HCT116 (cell line): ENCODE data around the gene WRAP53. TPM values are rescaled to one million over a fixed set of nuclear protein-coding genes. Genes with fewer than 3 reads are reported as not detected.
A peak's percentile ranks its signal among the peaks of the same experiment; 100 is the strongest.

Experiments
- ATAC-seq: fragments of 200-7000 bp; cut with Tn5 transposase; 2 replicates; pipeline ENCODE4 v1.9.1; 2020; ENCODE audit warnings: mild to moderate bottlenecking, moderate library complexity
- BruUV-seq: library from RNA; stranded (reverse); fragments of 400-500 nt; replicated peaks from 2 replicates; lab custom pipeline; 2021; lab: Mats Ljungman, UMichigan
- CTCF ChIA-PET: fragments of 300-600 bp; sonication (Branson Sonifier 250); formaldehyde crosslinking; loops from one replicate; lab custom pipeline; 2021; ENCODE audit warnings: antibody characterized with exemption; lab: Charles Lee
- POLR2A ChIA-PET: fragments of 300-600, 350-600 bp; sonication (Branson Sonifier 250); formaldehyde crosslinking; loops from one replicate; lab custom pipeline; 2021; ENCODE audit warnings: antibody characterized with exemption; lab: Charles Lee
- RAD21 ChIA-PET, 2 experiments: fragments of 300-600 bp; sonication (Branson Sonifier 250); formaldehyde crosslinking; loops; one replicate each; lab custom pipeline; 2023; ENCODE audit warnings: low total read pairs in 2 of 2; ENCODE audit not compliant: uncharacterized antibody in 2 of 2, unreplicated experiment in 2 of 2, low non-redundant PET in 1 of 2; lab: Charles Lee
- DNase-seq: peaks from one replicate; pipeline ENCODE4 v3.0.0-alpha.2; 2010; ENCODE audit warnings: low read depth, low spot score
- H2AFZ ChIP-seq: fragments of 200-600 bp; shearing (Covaris generic), sonication (generic); 2 replicates; pipeline ENCODE4 v1.6.1; 2017; ENCODE audit warnings: low read depth, mixed run types, mixed read lengths, antibody characterized with exemption, low read length; ENCODE audit not compliant: poor library complexity, severe bottlenecking
- H3K27ac ChIP-seq: 2 replicates; pipeline ENCODE4 v1.5.1; 2012; ENCODE audit warnings: low read depth, low read length
- H3K27me3 ChIP-seq: fragments of 200-600 bp; sonication (generic); 2 replicates; pipeline ENCODE4 v1.6.1; 2016; ENCODE audit warnings: mixed run types, low read length, mixed read lengths; ENCODE audit not compliant: insufficient read depth
- H3K36me3 ChIP-seq, 2 experiments: fragments of 200-500 bp in 1 of 2; fragments of 200-600 bp in 1 of 2; sonication (Bioruptor generic) in 1 of 2; sonication (generic) in 1 of 2; 2 replicates each; pipeline versions ENCODE4 v1.5.1 to v1.6.1; 2014 to 2016; ENCODE audit warnings: low read length in 2 of 2, inconsistent platforms in 1 of 2, mixed read lengths in 1 of 2, mixed run types in 1 of 2; ENCODE audit not compliant: insufficient read depth in 2 of 2, control insufficient read depth in 1 of 2
- H3K4me1 ChIP-seq, 2 experiments: fragments of 200-600 bp in 1 of 2; sonication (generic) in 1 of 2; 2 replicates each; pipeline versions ENCODE4 v1.5.1 to v1.6.1; 2012 to 2017; ENCODE audit warnings: low read length in 2 of 2, inconsistent platforms in 1 of 2, mild to moderate bottlenecking in 1 of 2, mixed read lengths in 1 of 2, mixed run types in 1 of 2, moderate library complexity in 1 of 2; ENCODE audit not compliant: insufficient read depth in 2 of 2, control insufficient read depth in 1 of 2
- H3K4me2 ChIP-seq: fragments of 200-600 bp; sonication (generic); 2 replicates; pipeline ENCODE4 v1.6.1; 2017; ENCODE audit warnings: mixed run types, low read length, mixed read lengths
- H3K4me3 ChIP-seq, 2 experiments: fragments of 200-600 bp in 1 of 2; sonication (generic) in 1 of 2; replicated peaks in 1 of 2; 2 replicates each; pipeline ENCODE4 v1.5.1; 2011 to 2016; ENCODE audit warnings: low read length in 2 of 2, control low read depth in 1 of 2, low read depth in 1 of 2, mild to moderate bottlenecking in 1 of 2, mixed read lengths in 1 of 2, mixed run types in 1 of 2
- H3K79me2 ChIP-seq: fragments of 200-600 bp; sonication (generic); 2 replicates; pipeline ENCODE4 v1.6.1; 2017; ENCODE audit warnings: mild to moderate bottlenecking, mixed run types, low read length, moderate library complexity, mixed read lengths; ENCODE audit not compliant: insufficient read depth
- H3K9ac ChIP-seq: fragments of 200-600 bp; sonication (generic); 2 replicates; pipeline ENCODE4 v1.6.1; 2016; ENCODE audit warnings: low read length, mixed read lengths
- H3K9me2 ChIP-seq: fragments of 200-600 bp; sonication (generic), shearing (Covaris generic); 2 replicates; pipeline ENCODE4 v1.6.1; 2017; ENCODE audit warnings: mixed run types, mild to moderate bottlenecking, moderate library complexity; ENCODE audit not compliant: insufficient read depth
- H3K9me3 ChIP-seq, 2 experiments: fragments of 200-500 bp in 1 of 2; fragments of 200-600 bp in 1 of 2; sonication (Bioruptor generic) in 1 of 2; sonication (generic) in 1 of 2; 2 replicates each; pipeline ENCODE4 v1.6.1; 2014 to 2017; ENCODE audit warnings: low read length in 2 of 2, mixed read lengths in 2 of 2, inconsistent platforms in 1 of 2, low read depth in 1 of 2, mild to moderate bottlenecking in 1 of 2, mixed run types in 1 of 2, moderate library complexity in 1 of 2; ENCODE audit not compliant: control insufficient read depth in 1 of 2, insufficient read depth in 1 of 2
- H4K20me1 ChIP-seq: fragments of 200-600 bp; sonication (generic), shearing (Covaris generic); 2 replicates; pipeline ENCODE4 v1.6.1; 2017; ENCODE audit warnings: mixed run types, mild to moderate bottlenecking, moderate library complexity; ENCODE audit not compliant: insufficient read depth
- CBX3 ChIP-seq: IDR thresholded peaks from 2 replicates; pipeline ENCODE4 v1.6.1; 2012; ENCODE audit warnings: low read depth
- CEBPB ChIP-seq: IDR thresholded peaks from 2 replicates; pipeline ENCODE4 v1.6.1; 2012; ENCODE audit warnings: low read depth
- EGR1 ChIP-seq: IDR thresholded peaks from 2 replicates; pipeline ENCODE4 v1.6.1; 2012; ENCODE audit warnings: low read depth
- ELF1 ChIP-seq: IDR thresholded peaks from 2 replicates; pipeline ENCODE4 v1.6.1; 2012; ENCODE audit warnings: low read depth, borderline replicate concordance
- EZH2 ChIP-seq: fragments of 200-600 bp; sonication (generic); IDR thresholded peaks from 2 replicates; pipeline ENCODE4 v1.6.1; 2017; ENCODE audit warnings: antibody characterized with exemption, mixed run types
- EZH2phosphoT487 ChIP-seq: fragments of 200-600 bp; IDR thresholded peaks from 2 replicates; pipeline ENCODE4 v1.6.1; 2018; ENCODE audit warnings: antibody characterized with exemption, borderline replicate concordance
- FOSL1 ChIP-seq: IDR thresholded peaks from 2 replicates; pipeline ENCODE4 v1.6.1; 2012; ENCODE audit warnings: low read depth
- JUND ChIP-seq: IDR thresholded peaks from 2 replicates; pipeline ENCODE4 v1.6.1; 2012
- POLR2A ChIP-seq: IDR thresholded peaks from 2 replicates; pipeline ENCODE4 v1.7.0; 2011; ENCODE audit warnings: borderline replicate concordance; ENCODE audit not compliant: insufficient read depth, insufficient read length; ENCODE audit errors: extremely low read depth
- POLR2AphosphoS5 ChIP-seq: IDR thresholded peaks from 2 replicates; pipeline ENCODE4 v1.6.1; 2011; ENCODE audit warnings: mild to moderate bottlenecking, low read depth, low read length, moderate library complexity
- RAD21 ChIP-seq: IDR thresholded peaks from 2 replicates; pipeline ENCODE4 v1.6.1; 2012; ENCODE audit warnings: low read depth, mild to moderate bottlenecking
- SP1 ChIP-seq: IDR thresholded peaks from 2 replicates; pipeline ENCODE4 v1.6.1; 2012; ENCODE audit warnings: low read depth
- SRF ChIP-seq: IDR thresholded peaks from 2 replicates; pipeline ENCODE4 v1.6.1; 2012; ENCODE audit warnings: low read depth
- TCF7L2 ChIP-seq: IDR thresholded peaks from 2 replicates; pipeline ENCODE4 v1.7.0; 2011; ENCODE audit warnings: borderline replicate concordance, inconsistent platforms; ENCODE audit not compliant: insufficient read depth, insufficient read length; ENCODE audit errors: extremely low read depth
- YY1 ChIP-seq: IDR thresholded peaks from 2 replicates; pipeline ENCODE4 v1.6.1; 2011; ENCODE audit warnings: low read length, low read depth, moderate library complexity, mild to moderate bottlenecking; ENCODE audit not compliant: insufficient replicate concordance; ENCODE audit errors: extremely low read depth
- ZFX ChIP-seq: fragments of 450-650 bp; IDR thresholded peaks from 2 replicates; pipeline ENCODE4 v1.6.1; 2017
- ZNF274 ChIP-seq: fragments of 200-500 bp; sonication (Bioruptor generic); IDR thresholded peaks from 2 replicates; pipeline ENCODE4 v1.6.1; 2014; ENCODE audit warnings: mild to moderate bottlenecking, low read depth, low read length, inconsistent platforms
- intact Hi-C: fragments of 100-400 bp; cut with micrococcal nuclease; formaldehyde crosslinking; loops from 2 replicates; pipeline ENCODE4 v1.10.0; 2022
- total RNA-seq: library from RNA; stranded (reverse); gene quantifications from one replicate; pipeline ENCODE4 v1.2.1, GENCODE V29; 2021; ENCODE audit not compliant: unreplicated experiment
- TF ChIP-seq, protein P1 (sequence below): IDR thresholded peaks from 2 replicates; pipeline ENCODE4 v1.6.1; 2012
- TF ChIP-seq, protein P2 (sequence below): IDR thresholded peaks from 2 replicates; pipeline ENCODE4 v1.6.1; 2012; ENCODE audit warnings: low read depth
- TF ChIP-seq, protein P3 (sequence below): IDR thresholded peaks from 2 replicates; pipeline ENCODE4 v1.6.1; 2011; ENCODE audit warnings: mild to moderate bottlenecking, low read length, moderate library complexity; ENCODE audit not compliant: insufficient replicate concordance; ENCODE audit errors: extremely low read depth
- TF ChIP-seq, protein P4 (sequence below): IDR thresholded peaks from 2 replicates; pipeline ENCODE4 v1.6.1; 2012

Gene WRAP53
- total RNA-seq, 1 experiment from 2014 or later = 28.8 TPM

DNA sequence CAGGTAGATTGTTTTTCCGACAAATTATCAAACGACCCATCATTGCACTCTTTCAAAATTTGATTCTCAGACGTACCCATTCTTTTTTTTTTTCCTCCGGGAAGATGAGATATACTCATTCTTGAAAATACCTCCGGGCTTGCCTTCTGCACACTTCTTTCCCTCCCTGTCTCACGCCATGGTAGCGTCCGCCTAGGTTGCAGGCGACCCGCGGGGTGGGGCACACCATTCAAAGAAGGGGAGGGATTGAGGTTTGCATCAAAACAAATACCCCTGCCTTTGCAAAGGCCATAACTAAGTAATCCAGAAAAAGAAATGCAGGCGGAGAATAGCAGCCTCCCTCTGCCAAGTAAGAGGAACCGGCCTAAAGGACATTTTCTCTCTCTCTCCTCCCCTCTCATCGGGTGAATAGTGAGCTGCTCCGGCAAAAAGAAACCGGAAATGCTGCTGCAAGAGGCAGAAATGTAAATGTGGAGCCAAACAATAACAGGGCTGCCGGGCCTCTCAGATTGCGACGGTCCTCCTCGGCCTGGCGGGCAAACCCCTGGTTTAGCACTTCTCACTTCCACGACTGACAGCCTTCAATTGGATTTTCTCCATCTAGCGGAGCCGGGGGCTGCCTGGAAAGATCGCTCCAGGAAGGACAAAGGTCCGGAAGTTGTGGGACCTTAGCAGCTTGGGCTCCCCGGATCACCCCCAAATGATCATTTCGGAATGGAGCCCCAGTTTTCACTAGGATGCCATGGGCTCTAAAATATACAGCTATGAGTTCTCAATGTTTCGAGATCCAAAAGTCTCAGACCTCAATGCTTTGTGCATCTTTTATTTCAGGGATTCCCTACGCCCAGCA, 1.8 kb upstream of the WRAP53 start:
- ChIA-PET CTCF (interaction anchor here (1.1 to 3.6 kb wide), 10 partner anchors 7 to 641 kb away, joined by 3 to 54 read pairs (median 7); partner anchors contain the start of genes DNAH2, FXR2, MPDU1 and SAT2), POLR2A (interaction anchor here (0.6 to 3.4 kb wide), 29 partner anchors 17 to 487 kb away, joined by 3 to 37 read pairs (median 4); partner anchors contain the start of genes CD68, EFNB3, FXR2 and MPDU1), RAD21 (interaction anchor here (0.7 to 1.6 kb wide), 5 partner anchors 11 to 103 kb away, joined by 3 to 6 read pairs (median 3); partner anchors contain the start of gene MPDU1 (in 2 of the 2))
- Histone ChIP-seq H3K9me2 (no peaks in the 10 kb centered on the region), H3K27ac (peak overlapping the region; percentile 89), H3K4me3 (peak overlapping the region; percentile 86 to 100), H3K79me2 (peaks cover 63% of the 10 kb centered on the region), H3K36me3 (no peaks in the 10 kb centered on the region), H3K4me1 (peaks cover 26 to 33% of the 10 kb centered on the region in 2 experiments), H3K27me3 (no peaks in the 10 kb centered on the region), H3K9me3 (no peaks in the 10 kb centered on the region), H3K4me2 (peak overlapping the region; percentile 88), H2AFZ (no peak overlapping the region), H3K9ac (peak overlapping the region; percentile 98), H4K20me1 (no peaks in the 10 kb centered on the region)
- intact Hi-C loops = loop anchor here (1.0 to 5.0 kb wide), 7 partner anchors 54 to 639 kb away; partner anchors contain the start of gene FXR2
- ATAC-seq (peak; percentile 31), DNase-seq (peak; percentile 89)
- TSS peak; percentile 82 for BruUV-seq
- TF ChIP-seq SRF (no peak), JUND (peak; percentile 84), EZH2phosphoT487 (no peak), TCF7L2 (peak; percentile 42), CBX3 (no peak), SP1 (peak; percentile 77), ELF1 (peak; percentile 63; the same call in 1 of the 2 replicates), YY1 (no peak), EZH2 (no peak), POLR2A (peak; percentile 60), EGR1 (no peak), CEBPB (peak; percentile 53; the same call in 1 of the 2 replicates), ZFX (0 out of 2 replicates have a peak, but pooled peaks have one; percentile 28), POLR2AphosphoS5 (peak; percentile 89), ZNF274 (no peak), RAD21 (no peak), FOSL1 (no peak; the same call in 1 of the 2 replicates)
- TF ChIP-seq, protein P1, sequence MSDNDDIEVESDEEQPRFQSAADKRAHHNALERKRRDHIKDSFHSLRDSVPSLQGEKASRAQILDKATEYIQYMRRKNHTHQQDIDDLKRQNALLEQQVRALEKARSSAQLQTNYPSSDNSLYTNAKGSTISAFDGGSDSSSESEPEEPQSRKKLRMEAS = peak; percentile 51
- TF ChIP-seq, protein P2, sequence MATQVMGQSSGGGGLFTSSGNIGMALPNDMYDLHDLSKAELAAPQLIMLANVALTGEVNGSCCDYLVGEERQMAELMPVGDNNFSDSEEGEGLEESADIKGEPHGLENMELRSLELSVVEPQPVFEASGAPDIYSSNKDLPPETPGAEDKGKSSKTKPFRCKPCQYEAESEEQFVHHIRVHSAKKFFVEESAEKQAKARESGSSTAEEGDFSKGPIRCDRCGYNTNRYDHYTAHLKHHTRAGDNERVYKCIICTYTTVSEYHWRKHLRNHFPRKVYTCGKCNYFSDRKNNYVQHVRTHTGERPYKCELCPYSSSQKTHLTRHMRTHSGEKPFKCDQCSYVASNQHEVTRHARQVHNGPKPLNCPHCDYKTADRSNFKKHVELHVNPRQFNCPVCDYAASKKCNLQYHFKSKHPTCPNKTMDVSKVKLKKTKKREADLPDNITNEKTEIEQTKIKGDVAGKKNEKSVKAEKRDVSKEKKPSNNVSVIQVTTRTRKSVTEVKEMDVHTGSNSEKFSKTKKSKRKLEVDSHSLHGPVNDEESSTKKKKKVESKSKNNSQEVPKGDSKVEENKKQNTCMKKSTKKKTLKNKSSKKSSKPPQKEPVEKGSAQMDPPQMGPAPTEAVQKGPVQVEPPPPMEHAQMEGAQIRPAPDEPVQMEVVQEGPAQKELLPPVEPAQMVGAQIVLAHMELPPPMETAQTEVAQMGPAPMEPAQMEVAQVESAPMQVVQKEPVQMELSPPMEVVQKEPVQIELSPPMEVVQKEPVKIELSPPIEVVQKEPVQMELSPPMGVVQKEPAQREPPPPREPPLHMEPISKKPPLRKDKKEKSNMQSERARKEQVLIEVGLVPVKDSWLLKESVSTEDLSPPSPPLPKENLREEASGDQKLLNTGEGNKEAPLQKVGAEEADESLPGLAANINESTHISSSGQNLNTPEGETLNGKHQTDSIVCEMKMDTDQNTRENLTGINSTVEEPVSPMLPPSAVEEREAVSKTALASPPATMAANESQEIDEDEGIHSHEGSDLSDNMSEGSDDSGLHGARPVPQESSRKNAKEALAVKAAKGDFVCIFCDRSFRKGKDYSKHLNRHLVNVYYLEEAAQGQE = no peak
- TF ChIP-seq, protein P3, sequence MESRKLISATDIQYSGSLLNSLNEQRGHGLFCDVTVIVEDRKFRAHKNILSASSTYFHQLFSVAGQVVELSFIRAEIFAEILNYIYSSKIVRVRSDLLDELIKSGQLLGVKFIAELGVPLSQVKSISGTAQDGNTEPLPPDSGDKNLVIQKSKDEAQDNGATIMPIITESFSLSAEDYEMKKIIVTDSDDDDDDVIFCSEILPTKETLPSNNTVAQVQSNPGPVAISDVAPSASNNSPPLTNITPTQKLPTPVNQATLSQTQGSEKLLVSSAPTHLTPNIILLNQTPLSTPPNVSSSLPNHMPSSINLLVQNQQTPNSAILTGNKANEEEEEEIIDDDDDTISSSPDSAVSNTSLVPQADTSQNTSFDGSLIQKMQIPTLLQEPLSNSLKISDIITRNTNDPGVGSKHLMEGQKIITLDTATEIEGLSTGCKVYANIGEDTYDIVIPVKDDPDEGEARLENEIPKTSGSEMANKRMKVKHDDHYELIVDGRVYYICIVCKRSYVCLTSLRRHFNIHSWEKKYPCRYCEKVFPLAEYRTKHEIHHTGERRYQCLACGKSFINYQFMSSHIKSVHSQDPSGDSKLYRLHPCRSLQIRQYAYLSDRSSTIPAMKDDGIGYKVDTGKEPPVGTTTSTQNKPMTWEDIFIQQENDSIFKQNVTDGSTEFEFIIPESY = no peak
- TF ChIP-seq, protein P4, sequence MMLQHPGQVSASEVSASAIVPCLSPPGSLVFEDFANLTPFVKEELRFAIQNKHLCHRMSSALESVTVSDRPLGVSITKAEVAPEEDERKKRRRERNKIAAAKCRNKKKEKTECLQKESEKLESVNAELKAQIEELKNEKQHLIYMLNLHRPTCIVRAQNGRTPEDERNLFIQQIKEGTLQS = no peak
